Stimulated activated CD8-positive, alpha-beta memory T cell treated with anti-CD3 and anti-CD28 coated beads, Interleukin-4, amount 100 ng/mL, for 4 hours (primary cell): ENCODE results near the gene PRSS2.
"Not testable (repeated sequence)": the region's sequence is repeated elsewhere in the genome, so short reads cannot be mapped to it uniquely, and the experiment has no call there.

Experiments
- DNase-seq, 2 donors: peaks; one replicate each; pipeline ENCODE4 v3.0.0-alpha.2; 2020; ENCODE audit warnings: low read depth in 2 of 2, low spot score in 1 of 2

PRSS2 gene

GRCh38 chr7:142758312-142758711, 12.5 kb upstream of the PRSS2 start:
- not testable (repeated sequence) for DNase-seq

DNA sequence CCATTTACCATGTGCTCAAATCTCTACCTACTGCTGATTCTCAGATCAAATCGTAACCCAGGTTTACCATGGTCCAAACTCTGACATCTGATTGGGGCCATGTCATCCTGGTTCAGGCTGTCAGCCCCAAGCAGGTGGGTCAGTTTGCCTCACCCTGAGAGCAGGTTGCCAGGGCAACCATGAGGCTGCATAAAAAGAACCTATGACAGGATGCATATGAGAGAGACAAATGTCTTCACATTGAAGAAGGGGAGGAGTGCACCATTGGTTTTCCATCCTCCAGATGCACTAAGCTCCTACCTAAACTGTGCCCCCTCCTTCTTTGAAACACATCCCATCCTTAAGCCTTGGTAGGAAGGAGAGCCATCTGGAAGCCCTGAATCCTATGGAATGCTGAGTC, 11.3 kb upstream of the PRSS2 start:
- no peak for DNase-seq

GRCh38 chr7:142760071-142760642, 10.6 kb upstream of the PRSS2 start:
- DNase-seq, result no peak

DNA sequence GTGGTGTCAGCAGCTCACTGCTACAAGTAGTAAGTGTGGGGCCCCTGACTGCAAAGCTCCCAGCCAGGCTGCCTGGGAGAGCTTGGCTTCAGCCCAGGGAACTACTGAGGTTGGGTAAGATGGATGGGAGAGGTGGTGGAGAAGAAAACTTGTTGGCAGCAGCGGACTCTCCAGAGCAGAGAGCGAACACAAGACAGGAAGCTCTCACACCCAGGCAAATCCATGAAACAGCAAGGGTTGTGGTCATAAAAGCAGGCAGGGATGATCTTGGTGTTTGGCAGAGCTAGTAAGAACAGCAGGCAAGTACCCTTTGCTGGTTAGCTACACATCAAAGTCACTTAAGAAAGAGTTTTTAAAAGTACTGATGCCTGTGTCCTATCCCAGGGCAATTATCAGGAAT, 9.2 kb upstream of the PRSS2 start:
- not testable (repeated sequence) for DNase-seq

- DNase-seq, result no peak
Measured at GRCh38 chr7:142762104-142762503, 8.7 kb upstream of the PRSS2 start.

DNA sequence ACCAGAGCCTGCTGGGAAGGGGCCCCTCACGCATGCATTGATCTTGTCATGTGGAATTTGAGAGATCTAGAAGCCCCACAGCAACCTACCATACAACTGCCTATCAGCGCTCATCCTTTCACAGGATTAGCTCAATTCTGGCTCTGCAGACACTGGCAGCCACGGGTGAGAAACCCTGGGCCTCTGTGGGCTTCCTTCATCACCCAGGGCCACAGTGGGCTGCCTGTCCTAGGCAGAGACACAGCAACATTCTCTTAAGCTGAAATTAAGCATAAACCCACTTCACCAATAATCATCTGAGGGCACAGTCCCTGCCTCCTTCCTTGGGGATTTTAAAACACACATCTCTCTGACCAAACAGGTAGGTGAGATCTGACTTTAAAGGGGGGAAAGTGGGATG, 3.3 kb upstream of the PRSS2 start:
- DNase-seq, result no peak

DNA sequence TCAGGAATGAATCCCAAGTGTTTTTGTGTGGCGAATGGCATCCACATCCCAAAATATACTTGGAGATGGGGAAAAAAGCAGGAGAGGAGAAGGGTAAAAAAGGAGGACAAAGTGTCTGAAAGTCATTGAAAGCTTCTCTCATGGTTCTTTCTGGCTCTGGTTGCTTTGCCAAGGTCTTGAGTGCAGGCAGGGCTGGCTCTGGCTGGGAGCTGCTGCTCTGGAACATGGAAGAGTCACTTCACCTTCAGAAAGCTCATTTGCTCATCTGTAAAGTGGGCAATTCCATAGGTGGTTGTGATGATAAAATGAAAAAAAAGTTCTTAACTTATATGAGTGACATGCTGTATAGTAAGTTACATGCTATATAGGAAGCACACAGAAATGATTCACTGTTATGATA, 2.9 kb upstream of the PRSS2 start:
- no peak for DNase-seq

DNA sequence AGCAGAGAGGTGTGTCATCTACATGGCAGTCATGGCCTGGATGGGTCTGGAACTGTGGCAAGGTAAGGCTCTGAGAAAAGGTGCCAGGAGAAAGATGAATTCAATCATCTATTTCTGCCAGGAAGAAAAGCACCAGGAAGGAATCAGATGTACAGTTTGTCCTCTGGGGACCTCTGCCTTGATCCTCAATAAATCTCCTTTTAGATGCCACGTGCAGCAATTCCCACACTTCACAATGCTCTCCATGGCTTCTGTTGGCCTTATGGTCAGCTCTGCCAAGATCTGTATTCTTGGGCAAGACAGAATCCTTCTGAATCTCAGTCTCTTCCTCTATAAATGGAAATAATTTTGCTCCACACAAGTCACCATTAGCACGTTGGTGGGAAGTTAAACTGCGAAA, 1.9 kb upstream of the PRSS2 start:
- DNase-seq, result not testable (repeated sequence)

- DNase-seq, result no peak
Measured at GRCh38 chr7:142771353-142771723, 568 bp downstream of the PRSS2 start.

GRCh38 chr7:142772051-142772450, 1.3 kb downstream of the PRSS2 start:
- DNase-seq, result no peak

- DNase-seq, result no peak
Measured at GRCh38 chr7:142772673-142773072, 1.9 kb downstream of the PRSS2 start.

- no peak for DNase-seq
Measured at GRCh38 chr7:142773230-142773629, 2.5 kb downstream of the PRSS2 start.

DNA sequence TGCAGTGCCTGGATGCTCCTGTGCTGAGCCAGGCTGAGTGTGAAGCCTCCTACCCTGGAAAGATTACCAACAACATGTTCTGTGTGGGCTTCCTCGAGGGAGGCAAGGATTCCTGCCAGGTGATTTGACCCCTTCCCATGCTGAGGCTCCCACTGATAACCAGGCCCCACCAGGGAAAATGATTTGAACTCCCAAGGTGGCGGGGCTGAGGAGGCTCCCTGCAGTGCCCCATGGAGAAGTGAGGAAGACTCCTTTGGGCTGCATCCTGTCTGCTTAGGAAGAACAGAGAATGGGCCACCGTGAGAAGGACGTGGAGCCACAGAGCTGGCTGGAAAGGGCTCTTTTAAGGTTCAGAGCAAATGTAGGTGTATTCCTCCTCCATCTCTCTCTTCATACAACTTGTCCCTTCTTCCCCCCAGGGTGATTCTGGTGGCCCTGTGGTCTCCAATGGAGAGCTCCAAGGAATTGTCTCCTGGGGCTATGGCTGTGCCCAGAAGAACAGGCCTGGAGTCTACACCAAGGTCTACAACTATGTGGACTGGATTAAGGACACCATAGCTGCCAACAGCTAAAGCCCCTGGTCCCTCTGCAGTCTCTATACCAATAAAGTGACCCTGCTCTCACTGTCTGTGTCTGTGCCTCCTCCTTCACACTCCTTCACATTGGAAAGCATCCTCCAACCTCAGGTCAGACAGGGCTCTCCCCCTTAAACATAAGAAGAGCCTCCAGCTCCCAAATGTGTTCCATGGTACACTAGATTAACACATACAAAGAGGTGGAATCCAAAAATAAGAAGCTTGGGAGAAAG, 3.4 kb downstream of the PRSS2 start:
- DNase-seq, result no peak

- DNase-seq, result no peak
Measured at GRCh38 chr7:142774826-142775225, 4.1 kb downstream of the PRSS2 start.

GRCh38 chr7:142775351-142776115, 4.8 kb downstream of the PRSS2 start:
- DNase-seq, result not testable (repeated sequence)

- DNase-seq, result no peak
Measured at GRCh38 chr7:142776206-142776844, 5.6 kb downstream of the PRSS2 start.

GRCh38 chr7:142776845-142777225, 6.1 kb downstream of the PRSS2 start:
- DNase-seq, result not testable (repeated sequence)

DNA sequence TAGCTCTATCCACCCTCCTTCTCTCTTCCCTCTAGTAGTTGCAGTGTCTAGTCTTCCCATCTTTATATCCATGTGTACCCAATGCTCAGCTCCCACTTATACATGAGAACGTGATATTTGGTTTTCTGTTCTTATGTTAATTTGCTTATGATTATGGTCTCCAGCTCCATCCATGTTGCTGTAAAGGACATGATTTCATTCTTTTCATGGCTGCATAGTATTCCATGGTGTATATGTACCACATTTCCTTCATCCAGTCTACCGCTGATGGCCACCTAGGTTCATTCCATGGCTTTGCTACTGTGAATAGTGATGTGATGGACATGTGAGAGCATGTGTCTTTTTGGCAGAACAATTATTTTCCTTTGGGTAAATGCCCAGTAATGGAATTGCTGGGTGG, 6.5 kb downstream of the PRSS2 start:
- DNase-seq, result no peak

GRCh38 chr7:142782922-142783900, 12.4 kb downstream of the PRSS2 start:
- no peak for DNase-seq

DNA sequence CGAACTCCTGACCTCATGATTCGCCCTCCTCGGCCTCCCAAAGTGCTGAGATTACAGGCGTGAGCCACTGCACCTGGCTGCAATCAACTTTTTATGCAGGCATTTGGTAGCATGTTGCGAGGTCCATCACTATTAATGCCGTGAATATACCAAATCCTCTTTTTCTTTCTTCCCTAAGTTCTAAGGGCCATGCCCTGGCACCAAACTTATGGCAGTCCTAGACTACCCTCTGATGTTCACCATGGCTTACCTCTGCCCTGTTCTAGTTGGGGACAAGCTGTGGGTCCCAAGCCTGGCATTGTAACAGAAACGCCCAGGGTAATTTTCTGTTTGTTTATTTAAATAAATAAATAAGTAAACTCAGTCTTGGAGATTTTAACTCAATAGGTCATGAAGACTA, 13.3 kb downstream of the PRSS2 start:
- no peak for DNase-seq

GRCh38 chr7:142784716-142785115, 13.9 kb downstream of the PRSS2 start:
- no peak for DNase-seq
